GM21381 (cell line): ENCODE data around the gene WWC2.
"Not testable (repeated sequence)": the region's sequence is repeated elsewhere in the genome, so short reads cannot be mapped to it uniquely, and the experiment has no call there.

Source experiments
- ATAC-seq: cut with Tn5 transposase; IDR thresholded peaks from one replicate; pipeline ENCODE4 v1.9.1; 2021; ENCODE audit warnings: mild to moderate bottlenecking, moderate library complexity; ENCODE audit not compliant: unreplicated experiment

Gene WWC2

DNA sequence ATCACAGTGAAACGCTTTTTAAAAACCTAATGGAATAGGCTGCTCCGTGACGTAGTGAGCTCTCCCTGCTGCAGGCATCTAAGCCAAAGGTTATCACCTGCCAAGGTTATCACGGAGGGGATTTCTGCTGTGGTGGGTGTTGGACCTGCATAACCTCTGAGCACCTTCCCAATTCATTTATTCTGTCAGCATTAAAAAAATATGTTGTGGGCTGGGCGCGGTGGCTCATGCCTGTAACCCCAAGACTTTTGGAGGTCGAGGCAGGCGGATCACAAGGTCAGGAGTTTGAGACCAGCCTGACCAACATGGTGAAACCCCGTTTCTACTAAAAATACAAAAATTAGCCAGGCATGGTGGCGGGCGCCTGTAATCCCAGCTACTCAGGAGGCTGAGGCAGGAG lies 225.0 kb downstream of the WWC2 start:
- ATAC-seq = not testable (repeated sequence)

GRCh38 chr4:183324619-183325018 lies 225.6 kb downstream of the WWC2 start:
- no peak for ATAC-seq

DNA sequence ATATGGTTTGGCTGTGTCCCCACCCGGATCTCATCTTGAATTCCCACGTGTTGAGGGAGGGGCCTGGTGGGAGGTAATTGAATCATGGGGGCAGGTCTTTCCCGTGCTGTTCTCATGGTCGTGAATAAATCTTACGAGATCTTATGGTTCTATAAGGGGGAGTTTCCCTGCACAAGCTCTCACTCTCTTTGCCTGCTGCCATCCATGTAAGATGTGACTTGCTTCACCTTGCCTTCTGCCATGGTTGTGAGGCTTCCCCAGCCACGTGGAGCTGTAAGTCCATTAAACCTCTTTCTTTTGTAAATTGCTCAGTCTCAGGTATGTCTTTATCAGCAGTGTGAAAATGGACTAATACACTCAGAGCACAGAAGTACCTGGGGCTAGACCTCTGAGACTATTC lies 227.3 kb downstream of the WWC2 start:
- not testable (repeated sequence) for ATAC-seq

DNA sequence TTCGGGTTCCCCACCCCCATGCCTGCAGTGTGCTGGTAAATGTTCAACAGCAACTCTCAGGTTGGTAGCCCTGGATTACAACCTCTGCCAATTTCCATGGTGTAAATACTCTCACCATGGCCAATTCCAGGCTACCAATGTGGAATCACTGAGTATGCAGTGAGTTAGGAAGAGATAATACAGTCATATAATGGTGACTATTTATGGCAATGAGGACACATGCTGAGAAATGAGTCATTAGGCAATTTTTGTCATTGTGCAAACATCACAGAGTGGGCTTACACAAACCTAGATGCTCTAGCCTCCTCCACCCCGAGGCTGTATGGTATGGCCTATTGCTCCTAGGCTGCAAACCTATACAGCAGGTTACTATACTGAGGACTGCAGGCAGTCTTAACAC lies 227.8 kb downstream of the WWC2 start:
- ATAC-seq = no peak

DNA sequence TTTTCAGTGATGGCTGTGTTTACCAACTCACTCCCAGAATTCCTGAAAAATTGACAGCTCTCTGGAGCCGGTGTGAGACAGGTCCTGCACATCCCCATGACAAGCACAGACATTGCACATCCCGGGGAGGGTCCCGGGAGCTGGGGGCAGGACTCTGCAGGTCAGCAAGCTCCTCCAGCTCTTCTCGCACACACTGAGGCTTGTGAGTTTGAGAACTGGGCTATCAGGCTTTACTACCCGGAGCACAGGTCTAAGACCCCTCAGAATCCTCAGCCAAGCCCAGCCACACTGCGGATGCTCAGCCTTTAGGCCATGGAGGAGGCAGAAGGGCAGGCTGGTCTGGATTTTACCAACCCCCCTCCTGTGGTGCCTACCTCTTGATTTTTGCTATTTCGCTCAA lies 228.8 kb downstream of the WWC2 start:
- no peak for ATAC-seq

GRCh38 chr4:183328832-183329231 lies 229.8 kb downstream of the WWC2 start:
- ATAC-seq = no peak

- no peak for ATAC-seq
Measured at GRCh38 chr4:183329244-183329643, 230.2 kb downstream of the WWC2 start.

GRCh38 chr4:183329954-183330742 lies 231.1 kb downstream of the WWC2 start:
- no peak for ATAC-seq

DNA sequence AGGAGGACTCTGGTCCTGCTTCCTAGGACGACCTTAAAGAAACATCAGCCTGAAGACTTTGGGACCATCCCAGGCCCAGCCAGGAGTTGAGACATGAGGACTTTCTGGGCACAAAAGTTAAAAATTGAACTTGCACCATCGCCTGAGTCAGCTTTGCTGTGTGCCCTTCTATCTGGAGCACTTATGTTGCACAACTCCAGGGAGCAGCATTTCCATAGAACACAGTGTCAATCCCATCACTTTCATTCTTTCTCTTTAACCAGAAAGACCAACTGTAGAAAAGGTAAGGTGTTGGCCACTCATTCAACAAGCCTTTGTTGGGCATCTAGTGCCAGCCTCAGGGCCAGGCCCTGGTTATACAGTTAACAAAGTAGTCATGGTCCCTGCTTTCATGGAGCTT lies 231.8 kb downstream of the WWC2 start:
- ATAC-seq = no peak

- no peak for ATAC-seq
Measured at GRCh38 chr4:183332447-183332846, 233.4 kb downstream of the WWC2 start.

GRCh38 chr4:183333202-183333601 lies 234.1 kb downstream of the WWC2 start:
- ATAC-seq = no peak

DNA sequence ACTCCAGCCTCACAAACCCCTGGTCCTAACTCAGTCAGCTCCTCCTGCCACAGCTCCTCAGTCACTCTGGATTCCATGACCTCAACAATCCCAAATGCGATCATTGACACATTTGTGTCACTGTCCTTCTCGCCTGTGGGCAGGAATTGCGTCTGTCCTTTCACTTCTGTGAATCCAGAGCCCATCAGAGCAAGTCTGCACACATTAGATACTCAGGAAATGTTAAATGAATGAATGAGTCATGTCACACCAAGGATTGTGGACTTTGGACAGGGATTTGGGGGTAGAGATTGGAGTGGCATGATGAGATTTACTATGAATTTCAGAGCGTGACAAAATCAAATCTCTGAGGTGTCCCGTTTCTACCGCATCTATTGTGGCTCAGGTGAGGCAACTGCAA lies 234.9 kb downstream of the WWC2 start:
- ATAC-seq = no peak

GRCh38 chr4:183335369-183335940 lies 236.4 kb downstream of the WWC2 start:
- ATAC-seq = no peak

- no peak for ATAC-seq
Measured at GRCh38 chr4:183337349-183337748, 238.3 kb downstream of the WWC2 start.

GRCh38 chr4:183337833-183338232 lies 238.8 kb downstream of the WWC2 start:
- no peak for ATAC-seq

DNA sequence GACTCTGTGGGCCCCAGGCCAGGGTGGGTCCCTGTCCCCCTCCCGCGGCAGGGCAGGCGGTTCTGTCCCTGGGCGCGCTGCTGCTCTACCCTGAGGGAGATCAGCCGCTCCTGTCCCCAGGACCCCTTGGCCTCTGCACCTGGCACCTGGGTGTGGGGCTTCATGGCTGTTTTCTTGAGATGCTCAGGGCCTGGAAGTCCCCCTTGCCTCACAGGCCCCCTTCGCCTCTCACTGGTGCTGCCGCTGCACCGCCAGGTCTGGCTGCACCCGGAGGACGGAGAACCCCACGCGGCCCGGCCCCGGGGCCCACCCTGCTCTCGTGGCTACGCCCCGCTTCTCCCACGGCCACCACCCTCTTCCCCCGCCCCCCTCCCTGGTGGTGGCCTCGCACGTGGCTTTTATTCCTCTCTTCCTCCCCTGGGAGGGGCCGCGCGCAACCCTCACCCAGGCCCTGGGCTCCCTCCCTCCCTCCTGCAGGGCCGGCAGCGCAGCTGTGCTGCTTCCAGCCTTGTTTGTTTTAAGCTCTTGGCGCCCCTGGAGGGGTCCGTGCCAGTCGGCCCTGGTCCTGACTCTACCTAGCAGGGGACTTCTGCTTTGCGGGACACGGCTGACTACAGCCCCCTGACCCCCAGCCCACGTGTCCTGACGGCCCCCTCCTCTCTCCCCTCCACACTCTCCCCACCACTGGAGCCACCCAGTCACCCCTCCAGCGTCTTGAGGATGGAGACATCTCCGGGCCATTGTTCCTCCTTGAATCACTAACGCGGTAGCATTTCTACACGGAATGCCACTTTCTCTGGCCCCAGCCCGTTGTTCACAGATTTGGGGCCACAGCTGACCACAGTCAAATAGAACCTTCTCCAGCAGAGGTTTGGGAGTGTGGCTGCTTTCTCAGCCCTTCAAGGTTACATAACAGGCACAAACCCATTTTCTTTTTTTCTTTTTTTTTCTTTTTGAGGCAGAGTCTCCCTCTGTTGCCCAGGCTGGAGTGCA lies 243.8 kb downstream of the WWC2 start:
- no peak for ATAC-seq

- ATAC-seq = no peak
Measured at GRCh38 chr4:183343730-183344129, 244.7 kb downstream of the WWC2 start.

GRCh38 chr4:183344523-183345255 lies 245.6 kb downstream of the WWC2 start:
- no peak for ATAC-seq

DNA sequence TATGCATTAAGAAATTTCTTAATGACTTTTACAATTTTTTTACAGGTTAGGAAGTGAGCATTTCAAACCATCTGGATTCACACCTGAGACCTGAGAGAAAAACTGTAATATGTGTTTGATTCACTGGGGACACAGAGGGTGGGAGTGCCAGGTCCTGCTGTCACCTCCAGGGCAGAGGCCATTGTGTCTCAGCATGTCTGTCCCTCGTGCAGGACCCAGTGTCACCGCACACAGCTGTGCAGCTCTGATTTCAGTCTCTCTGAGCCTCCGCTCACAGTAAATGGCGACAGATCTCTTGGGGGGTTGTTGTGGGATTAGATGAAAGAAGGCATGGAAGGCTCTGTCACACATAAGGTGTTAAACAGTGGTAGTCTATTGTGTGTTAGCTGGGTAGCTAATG lies 246.2 kb downstream of the WWC2 start:
- no peak for ATAC-seq

DNA sequence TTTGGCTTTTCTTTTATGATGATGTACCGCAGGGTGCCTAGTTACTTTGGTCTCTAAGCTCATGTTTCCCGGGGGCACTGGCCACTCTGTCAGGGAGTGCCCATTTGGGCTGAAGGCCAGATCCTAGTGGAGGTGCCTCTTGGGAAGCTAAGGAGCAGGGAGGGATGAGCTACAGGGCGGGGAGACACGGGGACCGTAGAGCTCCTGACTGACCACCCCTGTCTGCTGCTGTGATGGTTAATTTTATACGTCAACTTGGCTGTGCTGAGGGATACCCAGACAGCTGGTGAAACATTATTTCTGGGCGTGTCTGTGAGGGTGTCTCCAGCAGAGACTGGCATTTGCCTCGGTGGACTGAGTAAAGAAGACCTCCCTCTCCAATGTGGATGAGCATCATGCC lies 248.1 kb downstream of the WWC2 start:
- no peak for ATAC-seq

GRCh38 chr4:183347566-183347965 lies 248.5 kb downstream of the WWC2 start:
- no peak for ATAC-seq
